Epithelial cell of proximal tubule (primary cell): ENCODE results near the gene ASTN1. TPM values are rescaled to one million over a fixed set of nuclear protein-coding genes. Genes with fewer than 3 reads are reported as not detected.

Experiments
- DNase-seq: peaks from one replicate; pipeline ENCODE4 v3.0.0-alpha.2; 2011; ENCODE audit warnings: low read depth
- H3K4me3 ChIP-seq: 2 replicates; pipeline ENCODE4 v1.5.1; 2011; ENCODE audit warnings: low read depth, mild to moderate bottlenecking, low read length
- total RNA-seq: library from RNA; depleted of rRNA; stranded (reverse); fragments of >200 nt; gene quantifications from 2 replicates; pipeline ENCODE4 v1.2.3, GENCODE V29; 2015
- TF ChIP-seq, protein P1 (sequence below): conservative IDR thresholded peaks from 2 replicates; pipeline ENCODE4 v1.5.1; 2012; ENCODE audit warnings: low read depth, mild to moderate bottlenecking, low read length

ASTN1 gene
- total RNA-seq, 1 donor from 2014 or later, result 0.23 TPM

DNA sequence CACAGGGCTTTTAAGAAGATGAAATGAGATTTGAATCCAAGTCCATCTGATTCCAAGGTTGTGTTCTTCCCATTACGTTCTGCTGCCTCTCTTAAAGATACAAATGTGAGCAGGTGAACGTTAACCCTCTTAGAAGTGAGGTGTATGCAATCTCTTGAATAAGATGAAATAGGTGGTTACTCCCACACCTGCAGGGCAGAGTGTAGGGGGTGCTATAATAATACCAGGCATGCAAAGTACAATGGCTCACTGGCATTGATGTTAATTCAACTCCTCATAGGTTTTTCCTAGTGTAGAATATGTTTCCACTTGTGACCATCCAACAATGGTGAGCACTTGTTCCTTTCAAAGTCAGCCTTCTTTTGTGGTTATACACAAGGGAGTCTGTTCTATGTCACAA is 163.0 kb downstream of the ASTN1 start:
- no peak for DNase-seq
- TF ChIP-seq, protein P1, sequence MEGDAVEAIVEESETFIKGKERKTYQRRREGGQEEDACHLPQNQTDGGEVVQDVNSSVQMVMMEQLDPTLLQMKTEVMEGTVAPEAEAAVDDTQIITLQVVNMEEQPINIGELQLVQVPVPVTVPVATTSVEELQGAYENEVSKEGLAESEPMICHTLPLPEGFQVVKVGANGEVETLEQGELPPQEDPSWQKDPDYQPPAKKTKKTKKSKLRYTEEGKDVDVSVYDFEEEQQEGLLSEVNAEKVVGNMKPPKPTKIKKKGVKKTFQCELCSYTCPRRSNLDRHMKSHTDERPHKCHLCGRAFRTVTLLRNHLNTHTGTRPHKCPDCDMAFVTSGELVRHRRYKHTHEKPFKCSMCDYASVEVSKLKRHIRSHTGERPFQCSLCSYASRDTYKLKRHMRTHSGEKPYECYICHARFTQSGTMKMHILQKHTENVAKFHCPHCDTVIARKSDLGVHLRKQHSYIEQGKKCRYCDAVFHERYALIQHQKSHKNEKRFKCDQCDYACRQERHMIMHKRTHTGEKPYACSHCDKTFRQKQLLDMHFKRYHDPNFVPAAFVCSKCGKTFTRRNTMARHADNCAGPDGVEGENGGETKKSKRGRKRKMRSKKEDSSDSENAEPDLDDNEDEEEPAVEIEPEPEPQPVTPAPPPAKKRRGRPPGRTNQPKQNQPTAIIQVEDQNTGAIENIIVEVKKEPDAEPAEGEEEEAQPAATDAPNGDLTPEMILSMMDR, result no peak

DNA sequence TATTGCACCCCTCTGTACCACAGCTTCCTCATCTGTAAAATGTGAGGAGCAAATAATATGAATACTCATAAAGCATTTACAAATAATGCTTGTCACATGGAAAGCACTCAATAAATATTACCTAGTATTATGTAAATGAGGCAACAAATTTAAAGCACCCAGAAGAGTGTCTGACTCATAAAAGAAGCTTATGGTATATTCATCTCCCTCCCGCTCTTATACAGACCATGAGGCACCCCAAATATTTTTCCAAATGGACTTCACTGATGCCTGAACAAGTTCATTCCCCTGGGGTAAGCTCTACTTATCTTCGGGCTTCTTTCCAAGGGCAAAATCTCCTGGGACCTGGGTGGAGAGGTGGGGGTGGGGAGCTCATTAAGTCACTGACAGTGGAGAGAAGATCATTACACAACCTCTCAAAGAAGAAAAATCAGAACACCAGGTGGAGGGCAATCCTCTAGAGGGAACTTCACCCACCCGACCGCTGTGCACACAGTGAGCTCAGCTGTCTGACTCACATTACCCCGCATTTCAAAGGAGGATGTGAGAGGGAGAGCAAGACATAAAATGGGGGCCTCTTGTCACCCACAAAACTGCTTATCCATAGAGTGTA is 166.2 kb downstream of the ASTN1 start:
- TF ChIP-seq, protein P1, result no peak
- DNase-seq, result no peak
- no peak overlapping the region for H3K4me3 ChIP-seq

More for the DNA sequence above, 163.0 kb downstream of the ASTN1 start:
- H3K4me3 ChIP-seq, result no peak overlapping the region

GRCh38 chr1:176996456-176997090 is 167.9 kb downstream of the ASTN1 start:
- no peak for DNase-seq
- TF ChIP-seq, protein P1, result no peak
- no peak overlapping the region for H3K4me3 ChIP-seq

DNA sequence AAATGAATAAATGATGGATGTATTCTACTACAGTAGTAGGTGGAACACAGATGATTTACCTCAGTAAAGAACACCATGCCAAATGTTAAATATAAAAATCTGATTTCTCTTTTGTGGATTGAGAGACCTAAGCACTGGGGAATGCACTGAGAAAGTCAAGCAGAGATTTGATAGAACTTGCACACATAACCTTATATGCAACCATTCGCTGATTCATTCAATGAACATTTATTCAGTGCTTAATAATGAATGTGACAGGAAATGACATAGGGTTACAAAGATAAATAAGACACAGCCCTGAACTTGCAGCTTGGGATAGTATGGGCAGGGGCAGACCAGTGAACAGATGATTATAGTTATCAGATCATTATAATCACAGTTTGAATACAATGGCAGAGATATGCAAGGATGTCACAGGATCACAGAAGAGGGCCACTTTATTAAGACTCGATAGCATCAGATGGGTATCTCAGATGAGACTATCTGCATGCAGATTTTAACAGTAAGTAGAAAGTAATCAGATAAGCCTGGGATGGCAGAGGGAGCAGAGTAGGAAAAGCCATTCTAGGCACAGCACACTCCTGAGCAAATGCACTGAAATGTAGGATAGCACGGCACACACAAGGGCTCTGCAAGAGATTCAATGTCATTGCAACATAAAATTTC is 169.4 kb downstream of the ASTN1 start:
- no peak overlapping the region for H3K4me3 ChIP-seq
- TF ChIP-seq, protein P1, result no peak
- no peak for DNase-seq

DNA sequence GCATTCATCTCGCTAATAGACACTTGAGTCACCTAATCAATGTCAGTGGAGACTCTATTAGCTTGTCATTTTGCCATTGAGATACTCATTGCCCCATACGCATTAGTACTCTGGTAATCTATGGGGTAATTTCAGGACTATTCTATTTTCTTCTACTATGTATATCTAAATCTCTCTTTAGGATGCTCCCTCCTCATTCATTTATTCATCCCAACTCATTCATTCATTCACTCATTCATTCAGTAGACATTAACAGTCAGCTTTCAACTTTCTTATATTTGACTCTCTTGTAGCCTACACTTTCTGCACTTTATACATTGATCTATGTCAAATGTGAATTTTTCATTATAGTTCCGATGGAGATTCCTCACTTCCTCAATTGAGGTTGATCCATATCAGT is 170.9 kb downstream of the ASTN1 start:
- TF ChIP-seq, protein P1, result no peak
- no peak for DNase-seq
- no peak overlapping the region for H3K4me3 ChIP-seq

DNA sequence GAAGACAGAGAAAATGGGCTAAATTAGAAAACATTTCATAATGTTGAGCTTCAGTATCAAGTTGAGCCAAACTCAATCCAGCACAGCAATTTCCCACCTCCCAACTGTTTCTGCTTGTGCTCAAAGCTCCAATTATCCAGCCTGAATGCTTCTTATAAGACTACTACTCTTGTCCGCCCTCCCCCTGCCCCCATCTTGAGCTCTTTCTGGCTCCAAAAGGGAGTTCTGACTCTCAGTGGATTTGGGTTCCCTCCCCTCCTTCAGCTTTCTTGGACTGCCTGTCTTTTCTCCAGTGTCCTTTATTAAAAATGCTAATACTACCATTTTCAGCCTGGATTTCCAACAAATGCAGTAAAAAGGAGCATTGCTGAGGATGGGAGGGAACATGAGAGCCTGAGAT is 174.8 kb downstream of the ASTN1 start:
- DNase-seq, result no peak
- H3K4me3 ChIP-seq, result no peak overlapping the region
- TF ChIP-seq, protein P1, result no peak
